WTC11 (cell line): ENCODE measurements around the gene SPRR2G. TPM values are rescaled to one million over a fixed set of nuclear protein-coding genes. Genes with fewer than 3 reads are reported as not detected.

Experiments used
- ATAC-seq: fragments of 200-7000 bp; cut with Tn5 transposase; 2 replicates; pipeline ENCODE4 v1.10.0; 2021; ENCODE audit warnings: mild to moderate bottlenecking, moderate library complexity
- CTCF ChIA-PET: fragments of 300-600 bp; sonication (Branson Sonifier 250); formaldehyde crosslinking; loops from one replicate; lab custom pipeline; 2021; ENCODE audit warnings: antibody characterized with exemption; lab: Charles Lee
- POLR2A ChIA-PET: fragments of 350-600 bp; sonication (Branson Sonifier 250); formaldehyde crosslinking; loops from one replicate; lab custom pipeline; 2021; ENCODE audit warnings: antibody characterized with exemption; lab: Charles Lee
- DNase-seq: peaks from one replicate; pipeline ENCODE4 v3.0.0; 2021; ENCODE audit warnings: low spot score
- H3K27ac Mint-ChIP-seq: 2 replicates; pipeline ENCODE4 v1.8.0; 2021; ENCODE audit warnings: mixed read lengths
- H3K27me3 Mint-ChIP-seq: 2 replicates; pipeline ENCODE4 v1.8.0; 2021; ENCODE audit warnings: low read depth, mild to moderate bottlenecking, moderate library complexity, mixed read lengths
- H3K36me3 Mint-ChIP-seq: 2 replicates; pipeline ENCODE4 v1.8.0; 2021; ENCODE audit warnings: mixed read lengths
- H3K4me1 Mint-ChIP-seq: 2 replicates; pipeline ENCODE4 v1.8.0; 2022; ENCODE audit warnings: mixed read lengths
- H3K4me3 Mint-ChIP-seq: 2 replicates; pipeline ENCODE4 v1.8.0; 2021; ENCODE audit warnings: mild to moderate bottlenecking, moderate library complexity, mixed read lengths
- H3K9me3 Mint-ChIP-seq: 2 replicates; pipeline ENCODE4 v1.8.0; 2021; ENCODE audit warnings: mixed read lengths
- ATF1 ChIP-seq: sonication (generic); formaldehyde crosslinking; IDR thresholded peaks from 2 replicates; pipeline ENCODE4 v1.8.1; 2023; ENCODE audit warnings: mild to moderate bottlenecking, moderate library complexity, missing genetic modification reagents
- ATF3 ChIP-seq: sonication (generic); formaldehyde crosslinking; conservative IDR thresholded peaks from 2 replicates; pipeline ENCODE4 v1.8.1; 2022; ENCODE audit warnings: mild to moderate bottlenecking, missing genetic modification reagents
- CREB1 ChIP-seq: sonication (generic); formaldehyde crosslinking; IDR thresholded peaks from 2 replicates; pipeline ENCODE4 v1.8.0; 2023; ENCODE audit warnings: mild to moderate bottlenecking, missing genetic modification reagents
- CTCF ChIP-seq: fragments of 200-600 bp; IDR thresholded peaks from 2 replicates; pipeline ENCODE4 v1.8.0; 2022; ENCODE audit warnings: antibody characterized with exemption
- EMX1 ChIP-seq: fragments of 250-450 bp; sonication (Bioruptor Pico); IDR thresholded peaks from 2 replicates; pipeline ENCODE4 v1.8.0; 2021; ENCODE audit warnings: mild to moderate bottlenecking
- FOXJ3 ChIP-seq: sonication (generic); formaldehyde crosslinking; IDR thresholded peaks from 2 replicates; pipeline ENCODE4 v1.9.0; 2021; ENCODE audit warnings: missing genetic modification reagents, mild to moderate bottlenecking, borderline replicate concordance
- FOXP1 ChIP-seq: sonication (generic); formaldehyde crosslinking; IDR thresholded peaks from 2 replicates; pipeline ENCODE4 v1.8.0; 2022; ENCODE audit warnings: missing genetic modification reagents, mild to moderate bottlenecking, moderate library complexity, borderline replicate concordance
- MYBL2 ChIP-seq: sonication (generic); formaldehyde crosslinking; IDR thresholded peaks from 2 replicates; pipeline ENCODE4 v1.8.1; 2023; ENCODE audit warnings: mild to moderate bottlenecking, moderate library complexity, missing genetic modification reagents
- NFATC4 ChIP-seq: fragments of 250-450 bp; sonication (Bioruptor Pico); IDR thresholded peaks from 2 replicates; pipeline ENCODE4 v1.9.0; 2021; ENCODE audit warnings: mild to moderate bottlenecking
- NR2C2 ChIP-seq: sonication (generic); formaldehyde crosslinking; IDR thresholded peaks from 2 replicates; pipeline ENCODE4 v1.8.0; 2022; ENCODE audit warnings: mild to moderate bottlenecking, missing genetic modification reagents
- SMAD3 ChIP-seq: sonication (generic); formaldehyde crosslinking; IDR thresholded peaks from 2 replicates; pipeline ENCODE4 v1.8.0; 2022; ENCODE audit warnings: missing genetic modification reagents, mild to moderate bottlenecking, borderline replicate concordance
- SMAD4 ChIP-seq: sonication (generic); formaldehyde crosslinking; IDR thresholded peaks from 2 replicates; pipeline ENCODE4 v1.8.0; 2022; ENCODE audit warnings: mild to moderate bottlenecking, missing genetic modification reagents
- SP1 ChIP-seq: sonication (generic); formaldehyde crosslinking; conservative IDR thresholded peaks from 2 replicates; pipeline ENCODE4 v1.8.1; 2022; ENCODE audit warnings: missing genetic modification reagents
- TCF7 ChIP-seq: sonication (generic); formaldehyde crosslinking; IDR thresholded peaks from 2 replicates; pipeline ENCODE4 v1.8.0; 2022; ENCODE audit warnings: mild to moderate bottlenecking, low read depth, missing genetic modification reagents, moderate library complexity
- TP53 ChIP-seq: sonication (generic); formaldehyde crosslinking; IDR thresholded peaks from 2 replicates; pipeline ENCODE4 v1.8.1; 2023; ENCODE audit warnings: mild to moderate bottlenecking, missing genetic modification reagents
- ZBTB43 ChIP-seq: sonication (generic); formaldehyde crosslinking; IDR thresholded peaks from 2 replicates; pipeline ENCODE4 v1.8.1; 2023; ENCODE audit warnings: mild to moderate bottlenecking, missing genetic modification reagents
- ZNF512 ChIP-seq: sonication (generic); formaldehyde crosslinking; IDR thresholded peaks from 2 replicates; pipeline ENCODE4 v1.8.1; 2022; ENCODE audit warnings: missing genetic modification reagents, borderline replicate concordance
- ZNF532 ChIP-seq: fragments of 250-450 bp; sonication (Bioruptor Pico); IDR thresholded peaks from 2 replicates; pipeline ENCODE4 v1.9.0; 2021; ENCODE audit warnings: mild to moderate bottlenecking, borderline replicate concordance
- total RNA-seq: library from RNA; stranded (reverse); gene quantifications from 3 replicates; pipeline ENCODE4 v1.2.3, GENCODE V29; 2021

Gene SPRR2G
- total RNA-seq, 1 experiment from 2014 or later: not detected

- ATAC-seq (no peak), DNase-seq (no peak)
- TF ChIP-seq SMAD4 (CRISPR knock-in tag) (no peak), NR2C2 (CRISPR knock-in tag) (no peak), FOXJ3 (CRISPR knock-in tag) (no peak), NFATC4 (CRISPR knock-in tag) (no peak)
- ChIA-PET CTCF (no interaction called here), POLR2A (no interaction called here)
- no peaks in the 10 kb centered on the region for H3K36me3 Mint-ChIP-seq
- no peaks in the 10 kb centered on the region for H3K27me3 Mint-ChIP-seq
- H3K9me3 Mint-ChIP-seq: peaks cover 8% of the 10 kb centered on the region; the same call in 1 of the 2 replicates
- H3K4me3 Mint-ChIP-seq: no peak overlapping the region
- H3K27ac Mint-ChIP-seq: no peak overlapping the region
- peaks cover 25% of the 10 kb centered on the region for H3K4me1 Mint-ChIP-seq
These were observed 10.2 kb downstream of the SPRR2G start for GRCh38 chr1:153140484-153140883.

- peaks cover 13% of the 10 kb centered on the region for H3K36me3 Mint-ChIP-seq
- no peak for ATAC-seq
- CTCF ChIA-PET: no interaction called here
- H3K27ac Mint-ChIP-seq: no peak overlapping the region
- peaks cover 12% of the 10 kb centered on the region for H3K9me3 Mint-ChIP-seq
- TF ChIP-seq ATF3 (CRISPR knock-in tag): no peak
- no peak for TF ChIP-seq FOXJ3 (CRISPR knock-in tag)
- no peak for TF ChIP-seq TP53
- no peak for TF ChIP-seq CTCF
- TF ChIP-seq ZNF532: no peak
- no peak for TF ChIP-seq FOXP1 (CRISPR knock-in tag)
- TF ChIP-seq ZNF512: no peak
- TF ChIP-seq TCF7 (CRISPR knock-in tag): no peak
- no peak for TF ChIP-seq MYBL2 (CRISPR knock-in tag)
- TF ChIP-seq SMAD4 (CRISPR knock-in tag): no peak
- no peak for TF ChIP-seq ZBTB43
- no peak for TF ChIP-seq SP1 (CRISPR knock-in tag)
- no peak for TF ChIP-seq SMAD3 (CRISPR knock-in tag)
- TF ChIP-seq ATF1: no peak
- TF ChIP-seq EMX1: no peak
- no peak for TF ChIP-seq CREB1
- POLR2A ChIA-PET: no interaction called here
- no peak overlapping the region for H3K4me3 Mint-ChIP-seq
- peaks cover 40% of the 10 kb centered on the region for H3K4me1 Mint-ChIP-seq
- no peak for DNase-seq
- no peaks in the 10 kb centered on the region; the same call in 1 of the 2 replicates for H3K27me3 Mint-ChIP-seq
These were observed 16.9 kb downstream of the SPRR2G start for GRCh38 chr1:153133743-153134142.
